IPS-18c (cell line): ENCODE data around the gene PIK3CD.
A peak's percentile ranks its signal among the peaks of the same experiment; 100 is the strongest.

Source experiments
- H3K4me3 ChIP-seq: 2 replicates; pipeline ENCODE4 v1.7.0; 2013; ENCODE audit warnings: low read depth, mild to moderate bottlenecking, low read length, moderate library complexity; ENCODE audit not compliant: insufficient read depth
- H3K9me3 ChIP-seq: one replicate; pipeline ENCODE4 v1.6.1; 2013; ENCODE audit warnings: mild to moderate bottlenecking, low read length, moderate library complexity; ENCODE audit not compliant: control insufficient read depth, insufficient read depth

Gene PIK3CD

DNA sequence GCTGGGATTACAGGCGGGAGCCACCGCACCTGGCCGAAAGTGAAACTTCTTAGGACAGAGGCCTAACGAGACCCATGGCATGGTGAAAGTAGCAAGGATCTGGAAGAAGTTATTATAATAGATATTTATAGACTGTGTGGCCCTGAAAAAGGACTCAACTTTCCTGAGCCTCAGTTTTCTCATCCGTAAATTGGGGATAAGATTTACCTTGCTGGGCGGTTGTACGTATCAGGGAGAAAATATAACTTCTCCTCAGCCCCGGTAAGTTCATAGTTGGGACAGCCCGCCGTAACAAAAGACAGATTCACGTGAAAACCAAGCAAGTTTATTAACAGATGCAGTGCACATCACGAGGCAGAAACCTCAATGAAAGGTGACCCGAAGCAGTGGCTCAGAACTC is 5.5 kb upstream of the PIK3CD start:
- Histone ChIP-seq H3K9me3 (no peaks in the 10 kb centered on the region), H3K4me3 (no peak overlapping the region)

DNA sequence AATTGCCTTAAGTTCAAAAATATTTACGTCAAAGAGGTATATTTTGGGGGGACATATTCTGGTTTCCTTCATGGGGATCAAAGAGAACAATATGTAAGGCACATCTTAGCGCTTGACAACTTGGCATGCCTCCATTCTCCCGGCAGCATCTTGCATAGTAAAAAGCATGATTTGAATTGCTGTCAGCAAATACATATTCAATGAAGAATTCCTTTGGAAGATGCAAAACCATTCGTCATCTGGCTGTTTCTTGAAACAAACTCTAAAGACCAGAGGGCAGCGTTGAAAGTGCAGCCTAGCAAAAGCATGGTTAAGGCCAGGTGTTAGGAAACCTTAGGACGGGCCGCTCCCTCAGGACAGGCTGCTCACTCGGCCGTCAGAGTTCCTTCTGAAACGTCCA is 3.4 kb upstream of the PIK3CD start:
- no peaks in the 10 kb centered on the region for H3K9me3 ChIP-seq
- no peak overlapping the region for H3K4me3 ChIP-seq

DNA sequence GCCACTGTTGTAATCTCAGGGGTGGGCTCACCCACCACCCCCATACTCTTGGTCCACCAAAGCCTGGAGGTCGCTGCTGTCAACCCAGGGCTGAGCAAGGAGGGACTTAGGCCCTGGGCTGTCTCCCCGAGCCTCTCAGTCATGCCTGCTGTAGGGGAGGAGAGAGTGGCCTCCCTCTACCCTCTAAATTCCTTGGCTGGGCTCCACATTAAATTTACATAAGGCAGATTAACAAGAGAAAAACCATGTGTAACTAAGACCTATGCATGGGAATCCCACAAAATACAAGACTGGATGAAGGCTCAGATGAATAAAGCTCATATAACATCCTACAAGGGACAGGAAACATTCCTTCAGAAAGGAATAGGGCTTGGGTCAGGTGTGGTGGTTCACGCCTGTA is 1.8 kb upstream of the PIK3CD start:
- Histone ChIP-seq H3K4me3 (no peak overlapping the region), H3K9me3 (no peaks in the 10 kb centered on the region)

DNA sequence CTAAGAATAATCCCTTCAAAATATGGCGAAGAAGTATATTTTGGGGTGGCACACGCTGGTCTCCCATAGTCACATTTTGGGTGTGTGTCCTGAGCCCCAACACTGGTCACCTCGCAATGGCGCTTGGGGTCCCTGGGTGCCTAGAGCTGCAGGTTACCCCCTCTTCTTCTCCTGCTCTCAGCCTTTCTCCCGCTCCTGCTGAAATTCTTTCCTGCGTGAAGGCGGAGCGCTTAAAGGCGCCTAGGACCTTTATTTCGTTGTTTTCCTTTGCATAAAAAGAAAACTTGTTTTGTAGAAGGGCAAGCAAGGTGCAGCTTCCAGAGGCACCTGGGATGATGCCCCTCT is 339 bp upstream of the PIK3CD start:
- H3K9me3 ChIP-seq, result no peaks in the 10 kb centered on the region
- H3K4me3 ChIP-seq, result peak overlapping the region; percentile 59

DNA sequence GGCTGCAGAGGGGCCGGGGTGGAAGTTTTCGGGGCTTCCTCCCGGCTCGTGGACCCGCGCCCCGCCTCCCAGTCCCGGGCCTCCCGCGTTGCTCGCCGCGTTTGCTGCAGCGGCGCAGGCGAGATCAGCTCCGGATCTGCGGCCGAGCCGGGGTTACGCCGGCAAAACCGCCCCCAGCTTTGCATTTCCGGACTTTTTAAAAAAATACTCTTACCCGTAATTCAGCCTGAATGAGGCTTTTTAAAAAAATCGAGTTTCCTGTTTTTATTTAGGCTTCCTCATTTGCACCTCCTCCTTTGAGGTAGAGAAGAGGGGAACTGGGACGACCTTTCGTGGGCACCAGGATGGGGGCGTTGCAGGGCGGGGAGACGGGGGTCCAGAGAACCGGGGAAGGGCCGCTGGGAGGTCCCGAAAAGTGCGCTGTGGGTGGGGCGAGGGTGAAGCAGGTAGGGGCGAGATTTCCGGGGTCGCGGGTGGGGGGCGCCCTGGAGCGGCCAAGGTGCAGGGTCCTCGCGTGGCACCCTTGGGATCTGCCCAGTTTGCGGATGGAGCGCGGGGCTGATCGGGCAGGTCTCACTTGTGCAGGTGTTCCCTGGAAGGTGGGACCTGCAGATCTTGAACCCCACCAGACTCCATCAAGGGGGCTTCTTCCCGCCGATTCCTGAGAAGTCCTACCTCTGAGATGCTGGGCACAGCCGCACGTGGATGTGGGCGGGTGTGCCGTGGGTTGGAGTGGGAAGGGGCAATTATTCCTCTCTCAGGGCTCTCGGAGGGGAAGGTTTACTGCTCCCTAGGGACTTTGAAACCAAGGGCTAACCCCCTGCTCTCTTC is 1.1 kb downstream of the PIK3CD start:
- Histone ChIP-seq H3K4me3 (peak overlapping the region; percentile 59), H3K9me3 (no peaks in the 10 kb centered on the region)

DNA sequence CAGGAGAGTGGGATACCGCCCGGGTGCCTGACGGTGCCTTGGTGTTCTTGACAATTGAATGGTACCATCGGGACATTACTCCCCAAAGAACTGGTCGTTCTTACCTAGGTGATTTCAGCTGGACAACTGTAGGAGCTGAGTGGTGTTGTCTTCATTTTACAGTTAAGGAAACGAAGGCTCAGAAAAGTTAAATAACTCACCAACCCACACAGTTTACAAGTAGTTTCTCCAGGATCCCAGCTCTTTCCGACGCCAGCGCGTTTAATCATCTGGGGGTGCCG is 1.6 kb downstream of the PIK3CD start:
- H3K4me3 ChIP-seq, result no peak overlapping the region
- no peaks in the 10 kb centered on the region for H3K9me3 ChIP-seq

DNA sequence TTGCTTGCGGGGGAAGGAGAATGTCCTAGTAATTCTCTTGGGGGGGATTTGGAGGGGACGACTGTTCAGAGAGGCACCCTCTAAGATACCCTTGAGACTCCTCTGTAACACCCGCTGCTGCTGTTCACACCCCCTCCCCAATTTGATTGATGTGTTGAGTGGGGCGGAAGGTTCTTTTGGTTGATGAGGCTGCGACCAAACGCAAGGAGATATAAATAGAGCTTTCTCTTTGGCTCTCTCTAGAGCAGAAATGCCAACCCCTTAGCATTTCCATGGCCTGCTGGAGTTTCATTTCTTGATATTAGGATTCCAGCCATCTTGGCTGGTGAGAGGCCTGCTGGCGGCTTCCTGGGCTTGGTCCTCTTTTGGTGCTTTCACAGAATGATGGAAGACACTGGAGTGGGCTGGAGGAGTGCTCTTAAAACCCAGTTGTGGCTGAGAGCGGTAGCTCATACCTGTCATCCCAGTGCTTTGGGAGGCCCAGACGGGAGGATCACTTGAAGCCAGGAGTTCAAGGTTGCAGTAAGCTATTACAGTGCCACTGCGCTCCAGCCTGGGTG is 2.0 kb downstream of the PIK3CD start:
- H3K9me3 ChIP-seq, result no peaks in the 10 kb centered on the region
- H3K4me3 ChIP-seq, result no peak overlapping the region

DNA sequence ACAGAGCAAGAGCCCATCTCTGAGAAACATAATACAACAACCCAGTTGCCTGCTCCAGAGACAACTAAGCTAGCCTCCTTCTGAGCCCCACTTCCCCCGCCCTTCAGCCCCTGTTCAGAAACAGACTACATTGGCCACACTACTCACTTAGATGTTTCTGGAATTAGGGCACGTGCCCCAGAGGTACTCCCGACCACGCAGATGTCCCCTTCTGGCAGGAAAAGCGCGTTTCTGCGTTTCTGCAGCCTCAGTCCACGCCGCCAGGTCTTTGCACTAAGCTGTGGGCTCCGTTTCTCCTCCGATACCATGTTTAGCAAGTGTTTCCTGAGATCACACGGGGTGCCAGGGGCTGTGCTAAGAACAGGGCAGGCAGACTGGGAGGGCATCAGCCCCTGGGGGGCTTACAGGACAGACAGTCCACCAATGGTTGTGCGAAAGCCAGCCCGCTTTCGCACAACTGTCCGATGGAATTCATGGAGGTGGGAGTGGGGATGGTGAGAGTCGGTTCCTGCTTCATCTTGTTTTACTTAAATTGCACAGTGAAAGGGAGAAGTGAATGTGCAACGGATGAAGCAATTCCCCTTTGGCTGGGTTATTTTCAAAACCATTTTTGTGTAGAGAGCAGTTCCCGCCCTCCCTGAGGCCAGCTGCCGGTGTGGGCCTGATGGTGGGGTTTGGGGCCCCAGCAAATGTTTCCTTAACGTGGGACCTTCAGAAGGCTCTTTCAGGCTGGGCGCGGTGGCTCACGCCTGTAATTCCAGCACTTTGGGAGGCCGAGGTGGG is 2.7 kb downstream of the PIK3CD start:
- no peak overlapping the region for H3K4me3 ChIP-seq

DNA sequence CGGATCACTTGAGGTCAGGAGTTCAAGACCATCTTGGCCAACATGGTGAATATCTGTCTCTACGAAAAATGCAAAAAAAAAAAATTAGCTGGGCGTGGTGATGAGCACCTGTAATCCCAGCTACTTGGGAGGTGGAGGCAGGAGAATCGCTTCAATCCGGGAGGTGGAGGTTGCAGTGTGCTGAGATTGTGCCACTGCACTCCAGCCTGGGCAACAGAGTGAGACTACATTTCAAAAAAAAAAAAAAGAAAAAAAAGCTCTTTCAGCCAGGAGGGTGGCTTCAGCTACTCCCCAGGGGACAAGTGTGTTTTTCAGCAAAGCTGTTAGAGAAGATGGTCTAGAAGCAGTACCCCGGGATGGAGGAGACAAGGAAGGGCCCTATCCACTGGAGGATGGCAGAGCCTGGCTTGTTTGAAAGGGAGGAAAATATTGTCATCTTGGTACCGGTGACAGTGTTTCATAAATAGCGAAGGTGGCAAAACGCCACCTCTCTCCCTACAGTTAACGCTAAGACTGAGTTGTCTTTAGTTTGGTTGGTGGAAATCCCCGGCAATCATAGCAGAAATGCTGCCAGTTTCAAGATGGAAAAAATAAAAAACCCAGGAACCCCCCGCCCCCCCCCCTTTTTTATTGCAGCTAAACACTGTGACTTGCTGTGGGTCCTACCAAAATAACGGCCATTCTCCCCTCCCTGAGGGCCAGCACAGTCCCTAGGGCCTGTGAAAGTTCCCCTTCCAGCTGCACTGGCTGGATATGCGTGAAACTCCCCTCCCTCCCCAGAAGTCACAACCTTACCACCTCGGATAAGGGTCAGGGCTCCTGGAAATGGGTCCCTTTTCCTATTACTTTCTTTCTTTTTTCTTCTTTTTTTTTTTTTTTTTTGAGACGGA is 3.5 kb downstream of the PIK3CD start:
- no peak overlapping the region for H3K4me3 ChIP-seq
- no peaks in the 10 kb centered on the region for H3K9me3 ChIP-seq

More for the DNA sequence above, 2.7 kb downstream of the PIK3CD start:
- no peaks in the 10 kb centered on the region for H3K9me3 ChIP-seq

DNA sequence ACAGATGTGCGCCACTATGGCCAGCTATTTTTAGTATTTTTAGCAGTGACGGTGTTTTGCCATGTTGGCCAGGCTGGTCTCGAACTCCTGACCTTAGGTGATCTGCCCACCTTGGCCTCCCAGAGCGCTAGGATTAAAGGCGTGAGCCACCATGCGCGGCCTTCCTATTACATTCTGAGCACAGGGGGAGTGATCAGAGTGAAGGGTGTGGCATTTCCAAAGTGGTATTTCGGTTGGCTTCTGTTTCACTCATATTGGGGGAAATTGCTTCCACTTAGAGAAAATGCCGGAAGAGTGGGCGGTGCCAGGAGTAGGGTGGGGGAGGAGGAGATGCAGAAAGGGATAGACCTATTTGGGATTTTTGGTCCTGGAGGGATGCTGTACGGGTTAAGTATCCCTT is 4.3 kb downstream of the PIK3CD start:
- Histone ChIP-seq H3K9me3 (no peaks in the 10 kb centered on the region), H3K4me3 (no peak overlapping the region)

DNA sequence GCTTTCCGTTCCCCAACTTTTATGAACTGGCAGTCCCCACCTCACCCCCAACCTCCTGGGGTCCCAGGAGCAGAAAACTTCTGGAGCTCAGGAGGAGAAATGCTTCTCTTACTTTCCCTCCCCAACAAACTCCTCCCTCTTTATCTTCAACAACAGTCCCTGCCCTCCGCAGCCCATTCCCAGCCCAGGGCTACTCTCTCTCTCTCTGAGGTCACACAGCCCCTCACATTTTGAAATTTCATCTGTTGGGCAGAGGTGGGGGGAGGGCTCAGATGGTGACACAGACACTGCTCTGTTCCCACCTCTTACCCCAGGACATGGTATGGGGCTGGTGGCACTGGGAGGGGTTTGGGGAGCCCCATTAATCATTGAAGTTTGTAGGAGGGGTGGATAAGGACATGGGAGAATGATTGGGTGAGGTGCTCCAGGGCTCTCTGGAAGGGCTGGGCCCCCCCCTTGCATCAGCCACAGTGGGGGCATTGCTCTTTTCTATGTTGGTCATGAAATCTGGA is 6.0 kb downstream of the PIK3CD start:
- Histone ChIP-seq H3K4me3 (no peak overlapping the region), H3K9me3 (no peaks in the 10 kb centered on the region)

DNA sequence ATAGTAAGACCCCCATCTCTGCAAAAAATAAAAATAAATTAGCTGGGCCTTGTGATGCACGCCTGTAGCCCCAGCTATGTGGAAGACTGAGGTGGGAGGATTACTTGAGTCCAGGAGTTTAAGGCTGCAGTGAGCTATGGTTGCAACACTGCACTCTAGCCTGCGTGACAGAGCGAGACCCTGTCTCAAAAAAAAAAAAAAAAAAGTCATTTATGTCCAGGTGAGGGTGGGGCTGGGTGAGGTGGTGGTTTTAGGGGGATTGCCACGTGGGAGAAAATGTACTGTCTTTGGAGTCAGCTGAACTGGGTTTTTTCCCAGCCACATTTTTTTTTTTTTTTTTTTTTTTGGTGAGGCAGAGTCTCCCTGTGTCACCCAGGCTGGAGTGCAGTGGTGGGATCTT is 6.7 kb downstream of the PIK3CD start:
- Histone ChIP-seq H3K9me3 (no peaks in the 10 kb centered on the region), H3K4me3 (no peak overlapping the region)

DNA sequence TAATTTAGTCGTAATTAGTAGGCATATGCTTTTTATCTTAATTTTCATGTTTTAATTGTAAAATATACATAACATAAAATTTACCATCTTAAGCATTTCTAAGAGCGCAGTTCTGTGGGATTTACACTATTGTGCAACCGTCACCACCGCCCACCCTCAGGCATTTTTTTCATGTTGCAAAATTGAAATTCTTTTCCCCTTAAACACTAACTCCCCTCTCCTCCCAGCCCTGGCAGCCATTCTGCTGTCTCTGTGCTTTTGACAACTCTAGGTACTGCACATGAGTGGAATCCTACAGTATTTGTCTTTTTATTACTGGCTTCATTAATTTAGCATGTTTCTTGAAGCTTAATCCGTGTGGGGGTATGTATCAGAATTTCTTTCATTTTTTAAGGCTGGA is 7.8 kb downstream of the PIK3CD start:
- Histone ChIP-seq H3K9me3 (no peaks in the 10 kb centered on the region), H3K4me3 (no peak overlapping the region)

DNA sequence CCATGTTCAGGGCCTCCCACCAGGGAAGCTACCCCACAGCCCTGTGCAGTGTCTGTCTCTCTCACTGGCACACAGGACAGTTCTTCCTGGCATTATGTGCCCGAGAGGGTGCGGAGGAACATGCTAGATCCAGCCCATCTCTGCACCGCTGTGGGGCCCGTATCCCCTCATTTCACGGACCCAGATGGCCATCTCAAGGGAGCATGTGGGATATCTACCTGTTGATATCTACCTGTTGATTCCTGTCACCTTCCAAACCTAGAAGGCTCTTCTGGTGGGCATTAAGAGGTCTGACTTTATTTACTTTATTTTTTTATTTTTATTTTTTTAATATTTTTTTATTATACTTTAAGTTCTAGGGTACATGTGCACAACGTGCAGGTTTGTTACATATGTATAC is 11.7 kb downstream of the PIK3CD start:
- Histone ChIP-seq H3K9me3 (no peaks in the 10 kb centered on the region), H3K4me3 (no peak overlapping the region)

DNA sequence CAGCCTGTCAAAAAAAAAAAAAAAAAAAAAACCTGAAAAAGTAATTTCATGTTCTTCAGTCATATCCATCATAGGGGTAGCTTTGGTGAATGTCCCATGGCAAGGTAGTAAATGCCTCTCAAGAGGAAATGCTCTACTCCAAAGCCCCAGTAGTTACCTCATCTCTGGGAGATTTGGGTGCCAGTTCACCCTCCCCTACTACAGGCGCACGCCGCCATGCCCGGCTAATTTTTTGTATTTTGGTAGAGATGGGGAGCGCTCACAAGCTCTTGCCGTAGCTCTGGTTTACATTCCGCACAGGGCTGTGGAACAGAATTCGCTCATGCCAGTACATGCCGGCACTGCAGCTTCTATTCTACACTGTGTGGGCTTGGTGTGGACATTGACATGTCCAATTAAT is 13.7 kb downstream of the PIK3CD start:
- no peaks in the 10 kb centered on the region for H3K9me3 ChIP-seq
- no peak overlapping the region for H3K4me3 ChIP-seq

DNA sequence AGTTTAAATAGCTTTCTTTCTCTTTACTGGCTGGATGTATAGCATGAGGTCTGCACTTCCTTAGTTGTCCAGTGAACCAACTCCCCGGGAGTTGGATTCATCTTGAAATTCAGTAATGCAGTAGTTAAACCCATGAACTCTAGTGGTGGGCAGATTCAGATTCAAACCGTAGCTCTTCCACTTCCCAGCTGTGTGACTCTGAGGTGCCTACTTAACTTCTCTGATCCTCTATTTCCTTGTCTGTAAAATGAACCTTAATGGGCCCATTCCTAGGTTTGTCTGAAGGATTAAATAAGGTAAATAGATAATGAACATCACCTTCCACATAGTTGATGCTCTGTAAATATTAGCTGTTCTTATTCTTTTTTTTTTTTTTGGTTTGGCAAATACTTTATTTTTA is 16.5 kb downstream of the PIK3CD start:
- no peaks in the 10 kb centered on the region for H3K9me3 ChIP-seq
- H3K4me3 ChIP-seq, result no peak overlapping the region

DNA sequence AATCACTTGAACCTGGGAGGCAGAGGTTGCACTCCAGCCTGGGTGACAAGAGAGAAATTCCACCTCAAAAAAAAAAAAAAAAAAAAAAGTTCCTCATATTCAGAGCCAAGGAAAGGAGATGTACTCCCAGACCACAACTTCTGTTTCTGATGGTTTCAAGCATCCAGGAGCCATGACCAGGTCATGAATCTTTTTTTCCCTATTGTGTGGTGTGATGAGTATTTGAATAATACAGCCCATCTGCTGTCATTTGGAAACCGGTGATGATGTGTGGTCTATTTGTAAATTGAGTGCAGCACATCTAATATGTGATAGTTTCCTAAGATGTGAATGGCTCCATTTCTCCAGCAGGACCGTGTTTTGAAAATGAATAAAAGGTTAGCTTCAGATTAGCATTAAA is 18.6 kb downstream of the PIK3CD start:
- Histone ChIP-seq H3K4me3 (no peak overlapping the region), H3K9me3 (no peaks in the 10 kb centered on the region)
